ENCODE measurements around the gene ZSCAN30. TPM values are rescaled to one million over a fixed set of nuclear protein-coding genes. Genes with fewer than 3 reads are reported as not detected.

ZSCAN30 gene
- total and polyA plus RNA-seq, 2 donors (not counting 3 experiments of a cell fraction or from before 2014, with no cell fraction given), result 6.7 to 18.0 TPM

- intact Hi-C loops (cut with micrococcal nuclease), result no loop called here
- dilution Hi-C loops (cut with MboI; ENCODE audit: extremely low pct_ligation_motif_present, low sequenced_read_pairs), result no loop called here
- H2AFZ ChIP-seq (ENCODE audit: low read depth, low read length), result no peak overlapping the region
Observed at GRCh38 chr18:35276267-35276666, 13.8 kb downstream of the ZSCAN30 start.

More at GRCh38 chr18:35276267-35276666, 13.8 kb downstream of the ZSCAN30 start:
- Histone ChIP-seq H3K79me2 (ENCODE audit: control insufficient read depth, insufficient read depth, low read length) (peaks cover 5% of the 10 kb centered on the region), H3K27ac (ENCODE audit: insufficient read depth, low read depth, low read length) (no peak overlapping the region), H3K9me3 (replicated peaks; ENCODE audit: control insufficient read depth, insufficient read depth, low read length) (peaks cover 3% of the 10 kb centered on the region), H3K4me2 (ENCODE audit: insufficient read depth, low read length) (no peak overlapping the region), H3K27me3 (ENCODE audit: control insufficient read depth in 2 of 2, insufficient read depth in 2 of 2, low read length in 2 of 2) (no peaks in the 10 kb centered on the region), H3K36me3 (ENCODE audit: control insufficient read depth in 2 of 2, extremely low read depth in 1 of 2, insufficient read depth in 2 of 2, low read length in 2 of 2) (no peaks in the 10 kb centered on the region), H3K9me1 (replicated peaks; ENCODE audit: control insufficient read depth, extremely low read depth, insufficient read depth, low read length) (no peaks in the 10 kb centered on the region), H3K4me3 (replicated peaks in 1 of 3; ENCODE audit: insufficient read depth in 1 of 3, low read depth in 1 of 3, low read length in 3 of 3) (no peak overlapping the region), H4K20me1 (replicated peaks; ENCODE audit: control insufficient read depth, extremely low read depth, insufficient read depth, low read length) (no peaks in the 10 kb centered on the region), H3K9ac (replicated peaks; ENCODE audit: extremely low read depth, insufficient read depth, low read length) (no peak overlapping the region), H3K4me1 (ENCODE audit: control insufficient read depth, extremely low read depth, insufficient read depth, low read length) (peaks cover 13% of the 10 kb centered on the region)
- ChIA-PET POLR2A (no interaction called here), CTCF (interaction anchor here (1.6 kb wide), 1 partner anchor 79 kb away, joined by 7 read pairs; no protein-coding TSS in a partner anchor)
- TF ChIP-seq GATA2 (IDR thresholded peaks at IDR 0.05; ENCODE audit: insufficient read depth, insufficient read length, low read depth, low read length) (no peak), EZH2 (IDR thresholded peaks at IDR 0.05; ENCODE audit: borderline replicate concordance, low read depth, low read length, severe bottlenecking) (no peak), MYC (IDR thresholded peaks at IDR 0.05; ENCODE audit: low read depth, low read length) (no peak), JUN (IDR thresholded peaks at IDR 0.05; ENCODE audit: borderline replicate concordance, insufficient read depth, insufficient read length, low read depth) (no peak), POLR2AphosphoS5 (IDR thresholded peaks at IDR 0.05; ENCODE audit: insufficient read depth, low read depth, low read length) (no peak), FOS (IDR thresholded peaks at IDR 0.05; ENCODE audit: borderline replicate concordance, insufficient read depth, low read length) (no peak), POLR2A (IDR thresholded peaks at IDR 0.05; ENCODE audit: low read depth, low read length) (no peak)
- TF ChIP-seq, protein P1, sequence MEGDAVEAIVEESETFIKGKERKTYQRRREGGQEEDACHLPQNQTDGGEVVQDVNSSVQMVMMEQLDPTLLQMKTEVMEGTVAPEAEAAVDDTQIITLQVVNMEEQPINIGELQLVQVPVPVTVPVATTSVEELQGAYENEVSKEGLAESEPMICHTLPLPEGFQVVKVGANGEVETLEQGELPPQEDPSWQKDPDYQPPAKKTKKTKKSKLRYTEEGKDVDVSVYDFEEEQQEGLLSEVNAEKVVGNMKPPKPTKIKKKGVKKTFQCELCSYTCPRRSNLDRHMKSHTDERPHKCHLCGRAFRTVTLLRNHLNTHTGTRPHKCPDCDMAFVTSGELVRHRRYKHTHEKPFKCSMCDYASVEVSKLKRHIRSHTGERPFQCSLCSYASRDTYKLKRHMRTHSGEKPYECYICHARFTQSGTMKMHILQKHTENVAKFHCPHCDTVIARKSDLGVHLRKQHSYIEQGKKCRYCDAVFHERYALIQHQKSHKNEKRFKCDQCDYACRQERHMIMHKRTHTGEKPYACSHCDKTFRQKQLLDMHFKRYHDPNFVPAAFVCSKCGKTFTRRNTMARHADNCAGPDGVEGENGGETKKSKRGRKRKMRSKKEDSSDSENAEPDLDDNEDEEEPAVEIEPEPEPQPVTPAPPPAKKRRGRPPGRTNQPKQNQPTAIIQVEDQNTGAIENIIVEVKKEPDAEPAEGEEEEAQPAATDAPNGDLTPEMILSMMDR (IDR thresholded peaks at IDR 0.05; ENCODE audit: extremely low read depth in 1 of 2, insufficient read depth in 1 of 2, low read depth in 1 of 2, low read length in 2 of 2), result no peak
- TF ChIP-seq, protein P2, sequence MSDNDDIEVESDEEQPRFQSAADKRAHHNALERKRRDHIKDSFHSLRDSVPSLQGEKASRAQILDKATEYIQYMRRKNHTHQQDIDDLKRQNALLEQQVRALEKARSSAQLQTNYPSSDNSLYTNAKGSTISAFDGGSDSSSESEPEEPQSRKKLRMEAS (IDR thresholded peaks at IDR 0.05; ENCODE audit: insufficient read depth, insufficient read length), result no peak
- no peak for DNase-seq (ENCODE audit: low read depth, low spot score)
- FAIRE-seq, result no peak
- BruUV-seq (replicated peaks), result no TSS peak

Measured in endothelial cell of umbilical vein (primary cell).